ENCODE measurements around the gene EME1. TPM values are rescaled to one million over a fixed set of nuclear protein-coding genes. Genes with fewer than 3 reads are reported as not detected.

Gene EME1
- total and polyA plus RNA-seq, 2 of the 13 experiments (the other 11 are each of a cell fraction or from before 2014, with no cell fraction given), result 20.7 to 24.6 TPM

DNA sequence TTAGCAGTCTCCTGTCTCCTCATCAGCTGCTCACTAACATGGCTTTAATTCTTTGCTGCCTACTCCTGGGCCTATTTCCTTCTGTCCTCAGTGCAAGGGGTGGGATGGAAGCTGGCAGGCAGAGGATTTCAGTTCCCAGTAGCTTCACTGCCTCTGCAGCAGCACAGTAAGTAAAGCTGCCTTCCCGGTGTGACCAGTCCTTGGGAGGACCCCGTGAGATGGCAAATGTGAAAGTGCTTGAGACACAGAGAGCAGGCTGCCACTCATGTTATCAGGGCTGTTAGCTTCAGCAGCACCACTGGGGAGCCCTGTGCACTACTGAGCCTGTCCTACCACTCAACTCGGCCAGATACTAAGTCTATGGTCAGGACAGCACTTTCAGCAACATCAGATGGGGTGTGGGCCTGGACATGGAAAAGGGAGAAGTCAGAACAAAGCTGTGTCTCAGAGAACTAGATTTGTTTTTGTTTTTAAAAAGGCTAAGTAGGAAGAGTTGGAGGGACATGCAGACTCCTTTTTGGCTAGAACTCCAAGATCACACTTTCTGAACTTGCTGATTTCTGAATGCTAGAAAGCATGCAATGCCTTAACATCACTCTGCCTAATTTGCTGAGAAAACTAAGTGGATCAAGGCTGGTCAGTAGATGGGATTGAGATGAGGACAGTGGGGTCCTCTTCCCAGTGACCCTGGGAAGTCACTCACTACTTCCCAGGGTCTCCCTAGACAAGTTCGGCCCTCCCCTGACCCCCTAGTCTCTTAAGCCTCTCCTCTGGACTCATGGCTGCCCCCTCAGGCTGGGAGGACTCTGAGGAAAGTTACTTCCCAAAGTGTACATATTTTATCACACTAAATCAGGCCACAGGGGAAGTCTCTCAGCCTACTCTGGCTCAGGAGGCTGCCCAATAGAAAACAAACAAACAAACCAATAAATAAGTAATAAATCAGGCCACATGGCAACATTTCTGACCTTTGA is 54.1 kb downstream of the EME1 start (continued):
- no peak for TF ChIP-seq JUNB (CRISPR knock-in tag; IDR thresholded peaks at IDR 0.05; ENCODE audit: borderline replicate concordance)
- TF ChIP-seq RAD51 (IDR thresholded peaks at IDR 0.05; ENCODE audit: borderline replicate concordance), result no peak
- no peak for TF ChIP-seq ZNF720 (CRISPR knock-in tag; IDR thresholded peaks at IDR 0.05)
- TF ChIP-seq GATA4 (IDR thresholded peaks at IDR 0.05; ENCODE audit: borderline replicate concordance, low read depth), result no peak
- no peak for TF ChIP-seq TBX3 (IDR thresholded peaks at IDR 0.05; ENCODE audit: borderline replicate concordance)
- TF ChIP-seq EED (CRISPR knock-in tag; IDR thresholded peaks at IDR 0.05), result no peak
- no peak for TF ChIP-seq RFX3 (CRISPR knock-in tag; IDR thresholded peaks at IDR 0.05)
- TF ChIP-seq ZNF781 (CRISPR knock-in tag; IDR thresholded peaks at IDR 0.05; ENCODE audit: borderline replicate concordance, not compliant biosample characterization), result peak; percentile 58
- 0 out of 2 replicates have a peak, but pooled peaks have one; percentile 55 for TF ChIP-seq ZNF746 (CRISPR knock-in tag; IDR thresholded peaks at IDR 0.05)
- TF ChIP-seq RNF2 (conservative IDR thresholded peaks at IDR 0.05; ENCODE audit: low read depth), result no peak
- TF ChIP-seq, protein P1, sequence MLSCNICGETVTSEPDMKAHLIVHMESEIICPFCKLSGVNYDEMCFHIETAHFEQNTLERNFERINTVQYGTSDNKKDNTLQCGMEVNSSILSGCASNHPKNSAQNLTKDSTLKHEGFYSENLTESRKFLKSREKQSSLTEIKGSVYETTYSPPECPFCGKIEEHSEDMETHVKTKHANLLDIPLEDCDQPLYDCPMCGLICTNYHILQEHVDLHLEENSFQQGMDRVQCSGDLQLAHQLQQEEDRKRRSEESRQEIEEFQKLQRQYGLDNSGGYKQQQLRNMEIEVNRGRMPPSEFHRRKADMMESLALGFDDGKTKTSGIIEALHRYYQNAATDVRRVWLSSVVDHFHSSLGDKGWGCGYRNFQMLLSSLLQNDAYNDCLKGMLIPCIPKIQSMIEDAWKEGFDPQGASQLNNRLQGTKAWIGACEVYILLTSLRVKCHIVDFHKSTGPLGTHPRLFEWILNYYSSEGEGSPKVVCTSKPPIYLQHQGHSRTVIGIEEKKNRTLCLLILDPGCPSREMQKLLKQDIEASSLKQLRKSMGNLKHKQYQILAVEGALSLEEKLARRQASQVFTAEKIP (CRISPR knock-in tag; IDR thresholded peaks at IDR 0.05; ENCODE audit: borderline replicate concordance), result no peak
- TF ChIP-seq, protein P2, sequence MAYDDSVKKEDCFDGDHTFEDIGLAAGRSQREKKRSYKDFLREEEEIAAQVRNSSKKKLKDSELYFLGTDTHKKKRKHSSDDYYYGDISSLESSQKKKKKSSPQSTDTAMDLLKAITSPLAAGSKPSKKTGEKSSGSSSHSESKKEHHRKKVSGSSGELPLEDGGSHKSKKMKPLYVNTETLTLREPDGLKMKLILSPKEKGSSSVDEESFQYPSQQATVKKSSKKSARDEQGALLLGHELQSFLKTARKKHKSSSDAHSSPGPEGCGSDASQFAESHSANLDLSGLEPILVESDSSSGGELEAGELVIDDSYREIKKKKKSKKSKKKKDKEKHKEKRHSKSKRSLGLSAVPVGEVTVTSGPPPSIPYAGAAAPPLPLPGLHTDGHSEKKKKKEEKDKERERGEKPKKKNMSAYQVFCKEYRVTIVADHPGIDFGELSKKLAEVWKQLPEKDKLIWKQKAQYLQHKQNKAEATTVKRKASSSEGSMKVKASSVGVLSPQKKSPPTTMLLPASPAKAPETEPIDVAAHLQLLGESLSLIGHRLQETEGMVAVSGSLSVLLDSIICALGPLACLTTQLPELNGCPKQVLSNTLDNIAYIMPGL (CRISPR knock-in tag; IDR thresholded peaks at IDR 0.05; ENCODE audit: borderline replicate concordance in 1 of 2, low read depth in 1 of 2), result peak; percentile 83 to 96
- TF ChIP-seq TGIF2 (CRISPR knock-in tag; IDR thresholded peaks at IDR 0.05), result 0 out of 2 replicates have a peak, but pooled peaks have one; percentile 42
- TF ChIP-seq ZFP36 (IDR thresholded peaks at IDR 0.05; ENCODE audit: borderline replicate concordance, low read depth, low read length, partially characterized antibody), result no peak
- TF ChIP-seq MEF2D (CRISPR knock-in tag; IDR thresholded peaks at IDR 0.05), result 0 out of 2 replicates have a peak, but pooled peaks have one; percentile 10
- TF ChIP-seq ZNF460 (CRISPR knock-in tag; IDR thresholded peaks at IDR 0.05; ENCODE audit: borderline replicate concordance), result no peak
- no peak for TF ChIP-seq ZFAT (CRISPR knock-in tag; conservative IDR thresholded peaks at IDR 0.05)
- no peak for TF ChIP-seq ZBTB8A (CRISPR knock-in tag; IDR thresholded peaks at IDR 0.05; ENCODE audit: borderline replicate concordance, low read depth)
- TF ChIP-seq, protein P3, sequence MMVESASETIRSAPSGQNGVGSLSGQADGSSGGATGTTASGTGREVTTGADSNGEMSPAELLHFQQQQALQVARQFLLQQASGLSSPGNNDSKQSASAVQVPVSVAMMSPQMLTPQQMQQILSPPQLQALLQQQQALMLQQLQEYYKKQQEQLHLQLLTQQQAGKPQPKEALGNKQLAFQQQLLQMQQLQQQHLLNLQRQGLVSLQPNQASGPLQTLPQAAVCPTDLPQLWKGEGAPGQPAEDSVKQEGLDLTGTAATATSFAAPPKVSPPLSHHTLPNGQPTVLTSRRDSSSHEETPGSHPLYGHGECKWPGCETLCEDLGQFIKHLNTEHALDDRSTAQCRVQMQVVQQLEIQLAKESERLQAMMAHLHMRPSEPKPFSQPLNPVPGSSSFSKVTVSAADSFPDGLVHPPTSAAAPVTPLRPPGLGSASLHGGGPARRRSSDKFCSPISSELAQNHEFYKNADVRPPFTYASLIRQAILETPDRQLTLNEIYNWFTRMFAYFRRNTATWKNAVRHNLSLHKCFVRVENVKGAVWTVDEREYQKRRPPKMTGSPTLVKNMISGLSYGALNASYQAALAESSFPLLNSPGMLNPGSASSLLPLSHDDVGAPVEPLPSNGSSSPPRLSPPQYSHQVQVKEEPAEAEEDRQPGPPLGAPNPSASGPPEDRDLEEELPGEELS (CRISPR knock-in tag; IDR thresholded peaks at IDR 0.05), result no peak
- TF ChIP-seq, protein P4, sequence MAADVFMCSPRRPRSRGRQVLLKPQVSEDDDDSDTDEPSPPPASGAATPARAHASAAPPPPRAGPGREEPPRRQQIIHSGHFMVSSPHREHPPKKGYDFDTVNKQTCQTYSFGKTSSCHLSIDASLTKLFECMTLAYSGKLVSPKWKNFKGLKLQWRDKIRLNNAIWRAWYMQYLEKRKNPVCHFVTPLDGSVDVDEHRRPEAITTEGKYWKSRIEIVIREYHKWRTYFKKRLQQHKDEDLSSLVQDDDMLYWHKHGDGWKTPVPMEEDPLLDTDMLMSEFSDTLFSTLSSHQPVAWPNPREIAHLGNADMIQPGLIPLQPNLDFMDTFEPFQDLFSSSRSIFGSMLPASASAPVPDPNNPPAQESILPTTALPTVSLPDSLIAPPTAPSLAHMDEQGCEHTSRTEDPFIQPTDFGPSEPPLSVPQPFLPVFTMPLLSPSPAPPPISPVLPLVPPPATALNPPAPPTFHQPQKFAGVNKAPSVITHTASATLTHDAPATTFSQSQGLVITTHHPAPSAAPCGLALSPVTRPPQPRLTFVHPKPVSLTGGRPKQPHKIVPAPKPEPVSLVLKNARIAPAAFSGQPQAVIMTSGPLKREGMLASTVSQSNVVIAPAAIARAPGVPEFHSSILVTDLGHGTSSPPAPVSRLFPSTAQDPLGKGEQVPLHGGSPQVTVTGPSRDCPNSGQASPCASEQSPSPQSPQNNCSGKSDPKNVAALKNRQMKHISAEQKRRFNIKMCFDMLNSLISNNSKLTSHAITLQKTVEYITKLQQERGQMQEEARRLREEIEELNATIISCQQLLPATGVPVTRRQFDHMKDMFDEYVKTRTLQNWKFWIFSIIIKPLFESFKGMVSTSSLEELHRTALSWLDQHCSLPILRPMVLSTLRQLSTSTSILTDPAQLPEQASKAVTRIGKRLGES (CRISPR knock-in tag; IDR thresholded peaks at IDR 0.05; ENCODE audit: borderline replicate concordance), result no peak
